Measurements from ENCODE around the gene GMPS. TPM values are rescaled to one million over a fixed set of nuclear protein-coding genes. Genes with fewer than 3 reads are reported as not detected.
"Not testable (repeated sequence)": the region's sequence is repeated elsewhere in the genome, so short reads cannot be mapped to it uniquely, and the experiment has no call there.

GMPS gene
- total RNA-seq, 2 experiments from 2014 or later: 114 to 123 TPM

GRCh38 chr3:155876503-155876902 is 6.1 kb downstream of the GMPS start:
- CTCF ChIA-PET: interaction anchor here (0.5 to 1.2 kb wide), 2 partner anchors 14 to 83 kb away, joined by 3 to 4 read pairs; no protein-coding TSS in a partner anchor
- intact Hi-C loops (cut with micrococcal nuclease): loop anchor here (10.0 kb wide), 1 partner anchor 1752 kb away; the partner anchor contains the start of gene ARHGEF26
- peaks cover 55% of the 10 kb centered on the region for H3K4me1 Mint-ChIP-seq (ENCODE audit: low read depth)

GRCh38 chr3:155880286-155880685 is 9.8 kb downstream of the GMPS start:
- Mint-ChIP-seq H3K4me3 (no peak overlapping the region), H3K9me3 (no peaks in the 10 kb centered on the region), H3K27me3 (ENCODE audit: low read depth) (no peaks in the 10 kb centered on the region), H3K4me1 (ENCODE audit: low read depth) (peaks cover 51% of the 10 kb centered on the region), H3K36me3 (ENCODE audit: low read depth) (no peaks in the 10 kb centered on the region), H3K27ac (no peak overlapping the region)
- intact Hi-C loops (cut with micrococcal nuclease): no loop called here
- no peak for DNase-seq
- CTCF ChIA-PET: no interaction called here

More at GRCh38 chr3:155876503-155876902, 6.1 kb downstream of the GMPS start:
- H3K27ac Mint-ChIP-seq: no peak overlapping the region
- no peaks in the 10 kb centered on the region for H3K9me3 Mint-ChIP-seq
- H3K4me3 Mint-ChIP-seq: no peak overlapping the region
- no peak for DNase-seq
- H3K27me3 Mint-ChIP-seq (ENCODE audit: low read depth): no peaks in the 10 kb centered on the region
- peaks cover 3% of the 10 kb centered on the region for H3K36me3 Mint-ChIP-seq (ENCODE audit: low read depth)

DNA sequence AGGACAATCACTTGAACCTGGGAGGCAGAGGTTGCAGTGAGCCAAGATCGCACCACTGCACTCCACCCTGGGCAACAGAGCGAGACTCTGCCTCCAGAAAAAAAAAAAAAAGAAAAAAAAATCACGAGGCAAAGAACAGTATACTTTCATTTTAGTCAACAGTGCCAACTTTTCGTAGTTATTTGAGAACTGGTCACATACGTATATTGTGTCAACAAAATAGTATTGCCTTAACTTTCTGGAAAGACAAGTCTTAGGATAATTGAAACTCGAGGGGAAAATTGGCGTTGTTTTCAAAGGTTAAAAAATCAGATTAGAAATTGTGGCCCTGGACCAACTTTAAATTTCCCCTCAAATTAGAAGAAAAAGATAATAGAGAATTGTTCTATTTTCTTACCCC is 13.8 kb downstream of the GMPS start:
- CTCF ChIA-PET: interaction anchor here (1.7 kb wide), 1 partner anchor 78 kb away, joined by 10 read pairs; the partner anchor contains the start of gene C3orf33
- H3K36me3 Mint-ChIP-seq (ENCODE audit: low read depth): peaks cover 3% of the 10 kb centered on the region
- intact Hi-C loops (cut with micrococcal nuclease): no loop called here
- no peaks in the 10 kb centered on the region for H3K27me3 Mint-ChIP-seq (ENCODE audit: low read depth)
- H3K9me3 Mint-ChIP-seq: no peaks in the 10 kb centered on the region
- DNase-seq: no peak
- no peak overlapping the region for H3K27ac Mint-ChIP-seq
- peaks cover 51% of the 10 kb centered on the region for H3K4me1 Mint-ChIP-seq (ENCODE audit: low read depth)
- no peak overlapping the region for H3K4me3 Mint-ChIP-seq

- Mint-ChIP-seq H3K27me3 (ENCODE audit: low read depth) (no peaks in the 10 kb centered on the region), H3K4me1 (ENCODE audit: low read depth) (peaks cover 48% of the 10 kb centered on the region), H3K9me3 (no peaks in the 10 kb centered on the region), H3K4me3 (no peak overlapping the region), H3K27ac (no peak overlapping the region), H3K36me3 (ENCODE audit: low read depth) (peaks cover 3% of the 10 kb centered on the region)
- CTCF ChIA-PET: interaction anchor here (1.7 kb wide), 1 partner anchor 79 kb away, joined by 10 read pairs; the partner anchor contains the start of gene C3orf33
- intact Hi-C loops (cut with micrococcal nuclease): no loop called here
- DNase-seq: no peak
Observed at GRCh38 chr3:155885292-155885691, 14.8 kb downstream of the GMPS start.

- H3K27me3 Mint-ChIP-seq (ENCODE audit: low read depth); H3K4me3 Mint-ChIP-seq; intact Hi-C loops (cut with micrococcal nuclease); DNase-seq; H3K27ac Mint-ChIP-seq; H3K36me3 Mint-ChIP-seq (ENCODE audit: low read depth); H3K9me3 Mint-ChIP-seq: not testable (repeated sequence)
- H3K4me1 Mint-ChIP-seq (ENCODE audit: low read depth): peaks cover 48% of the 10 kb centered on the region
- CTCF ChIA-PET: interaction anchor here (1.3 kb wide), 1 partner anchor 52 kb away, joined by 3 read pairs; no protein-coding TSS in a partner anchor
Observed at GRCh38 chr3:155886348-155886747, 15.9 kb downstream of the GMPS start.

GRCh38 chr3:155886915-155887314 is 16.5 kb downstream of the GMPS start:
- no peaks in the 10 kb centered on the region for H3K27me3 Mint-ChIP-seq (ENCODE audit: low read depth)
- no peaks in the 10 kb centered on the region for H3K9me3 Mint-ChIP-seq
- CTCF ChIA-PET: interaction anchor here (1.3 kb wide), 1 partner anchor 51 kb away, joined by 3 read pairs; no protein-coding TSS in a partner anchor
- no peak for DNase-seq
- peaks cover 48% of the 10 kb centered on the region for H3K4me1 Mint-ChIP-seq (ENCODE audit: low read depth)
- H3K4me3 Mint-ChIP-seq: no peak overlapping the region
- H3K27ac Mint-ChIP-seq: peak overlapping the region; percentile 31
- peaks cover 6% of the 10 kb centered on the region for H3K36me3 Mint-ChIP-seq (ENCODE audit: low read depth)
- intact Hi-C loops (cut with micrococcal nuclease): no loop called here

- no peak overlapping the region for H3K27ac Mint-ChIP-seq
- CTCF ChIA-PET: interaction anchor here (1.6 kb wide), 1 partner anchor 84 kb away, joined by 7 read pairs; the partner anchor contains the start of gene C3orf33
Observed at GRCh38 chr3:155889212-155889611, 18.8 kb downstream of the GMPS start.

GRCh38 chr3:155889952-155890351 is 19.5 kb downstream of the GMPS start:
- Mint-ChIP-seq H3K4me1 (ENCODE audit: low read depth) (peaks cover 35% of the 10 kb centered on the region), H3K36me3 (ENCODE audit: low read depth) (peaks cover 17% of the 10 kb centered on the region), H3K9me3 (no peaks in the 10 kb centered on the region), H3K4me3 (no peak overlapping the region), H3K27ac (no peak overlapping the region), H3K27me3 (ENCODE audit: low read depth) (no peaks in the 10 kb centered on the region)
- CTCF ChIA-PET: interaction anchor here (0.7 kb wide), 1 partner anchor 13 kb away, joined by 4 read pairs; no protein-coding TSS in a partner anchor
- intact Hi-C loops (cut with micrococcal nuclease): no loop called here
- no peak for DNase-seq

More at GRCh38 chr3:155889212-155889611, 18.8 kb downstream of the GMPS start:
- H3K4me1 Mint-ChIP-seq (ENCODE audit: low read depth): peaks cover 41% of the 10 kb centered on the region
- intact Hi-C loops (cut with micrococcal nuclease): no loop called here
- no peaks in the 10 kb centered on the region for H3K27me3 Mint-ChIP-seq (ENCODE audit: low read depth)
- no peak for DNase-seq
- H3K4me3 Mint-ChIP-seq: no peak overlapping the region
- no peaks in the 10 kb centered on the region for H3K9me3 Mint-ChIP-seq
- peaks cover 13% of the 10 kb centered on the region for H3K36me3 Mint-ChIP-seq (ENCODE audit: low read depth)

DNA sequence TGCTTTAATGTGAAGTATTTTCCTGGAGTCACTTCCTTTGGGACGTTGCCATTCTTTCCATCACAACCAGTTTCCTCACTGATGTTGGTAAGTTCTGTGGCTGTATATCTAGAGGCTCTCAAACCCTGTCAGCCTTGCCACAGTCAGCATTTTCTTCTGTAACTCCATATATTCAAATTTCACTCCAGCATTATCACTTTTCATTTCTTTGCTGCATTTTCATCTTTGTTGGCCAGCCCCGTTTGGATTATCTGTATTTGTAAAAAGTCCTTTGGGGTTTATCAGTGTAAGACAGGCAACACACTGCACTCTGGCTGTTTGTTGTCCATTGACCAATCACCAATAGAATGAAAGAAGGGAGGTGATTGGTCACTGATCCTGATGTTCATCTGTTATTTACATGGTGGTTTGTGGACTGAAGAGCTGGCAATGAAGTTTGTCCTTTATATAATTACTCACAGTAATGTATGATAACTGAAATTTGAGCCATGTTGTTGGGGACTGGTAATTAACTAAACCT is 20.3 kb downstream of the GMPS start:
- no peak for DNase-seq
- Mint-ChIP-seq H3K27me3 (ENCODE audit: low read depth) (no peaks in the 10 kb centered on the region), H3K9me3 (no peaks in the 10 kb centered on the region), H3K4me3 (no peak overlapping the region), H3K27ac (no peak overlapping the region), H3K36me3 (ENCODE audit: low read depth) (peaks cover 22% of the 10 kb centered on the region), H3K4me1 (ENCODE audit: low read depth) (peaks cover 33% of the 10 kb centered on the region)
- intact Hi-C loops (cut with micrococcal nuclease): no loop called here
- CTCF ChIA-PET: interaction anchor here (0.7 to 1.2 kb wide), 2 partner anchors 13 to 85 kb away, joined by 3 to 4 read pairs; partner anchors contain the start of gene C3orf33

DNA sequence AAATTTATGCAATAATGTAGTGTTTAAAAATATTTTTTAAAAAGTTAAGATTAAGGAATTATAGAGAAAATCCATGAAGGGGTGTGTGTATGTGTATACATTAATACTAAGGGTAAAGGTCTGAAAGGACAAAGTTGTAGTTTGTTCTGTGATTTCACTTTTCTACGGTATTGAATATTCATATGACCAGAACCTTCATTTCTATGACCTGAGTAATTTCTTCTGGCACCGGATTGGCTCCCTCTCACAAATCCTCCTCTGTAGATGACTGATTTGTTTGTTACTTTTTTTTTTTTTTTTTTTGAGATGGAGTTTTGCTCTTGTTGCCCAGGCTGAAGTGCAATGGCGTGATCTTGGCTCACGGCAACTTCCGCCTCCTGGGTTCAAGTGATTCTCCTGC is 20.9 kb downstream of the GMPS start:
- intact Hi-C loops (cut with micrococcal nuclease): no loop called here
- no peak for DNase-seq
- no peaks in the 10 kb centered on the region for H3K9me3 Mint-ChIP-seq
- H3K4me1 Mint-ChIP-seq (ENCODE audit: low read depth): peaks cover 27% of the 10 kb centered on the region
- H3K36me3 Mint-ChIP-seq (ENCODE audit: low read depth): peaks cover 23% of the 10 kb centered on the region
- no peak overlapping the region for H3K4me3 Mint-ChIP-seq
- H3K27ac Mint-ChIP-seq: no peak overlapping the region
- CTCF ChIA-PET: interaction anchor here (1.2 kb wide), 1 partner anchor 86 kb away, joined by 3 read pairs; the partner anchor contains the start of gene C3orf33
- no peaks in the 10 kb centered on the region for H3K27me3 Mint-ChIP-seq (ENCODE audit: low read depth)

DNA sequence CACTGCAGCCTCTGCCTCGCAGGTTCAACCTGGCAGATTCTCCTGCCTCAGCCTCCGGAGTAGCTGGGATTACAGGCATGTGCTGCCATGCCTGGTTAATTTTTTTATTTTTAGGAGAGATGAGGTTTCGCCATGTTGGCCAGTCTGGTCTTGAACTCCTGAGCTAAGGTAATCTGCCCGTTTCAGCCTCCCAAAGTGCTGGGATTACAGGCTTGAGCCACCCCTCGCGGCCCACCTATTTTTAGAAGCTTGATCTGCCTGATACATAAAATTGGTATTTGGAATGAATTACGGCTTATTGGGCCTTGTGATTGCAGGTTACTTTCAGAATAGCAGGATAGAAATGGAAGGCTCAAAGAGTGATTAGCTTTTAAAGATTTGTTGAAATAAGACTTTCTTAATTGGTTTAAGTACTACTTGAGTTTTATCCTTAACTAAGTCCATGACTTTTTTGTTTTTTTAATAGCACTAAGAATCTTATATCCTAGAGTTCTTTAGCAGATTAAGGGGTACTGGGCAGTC is 25.0 kb downstream of the GMPS start:
- Mint-ChIP-seq H3K4me1 (ENCODE audit: low read depth) (peaks cover 6% of the 10 kb centered on the region), H3K4me3 (no peak overlapping the region), H3K36me3 (ENCODE audit: low read depth) (peaks cover 37% of the 10 kb centered on the region), H3K27ac (no peak overlapping the region), H3K9me3 (no peaks in the 10 kb centered on the region), H3K27me3 (ENCODE audit: low read depth) (no peaks in the 10 kb centered on the region)
- intact Hi-C loops (cut with micrococcal nuclease): no loop called here
- CTCF ChIA-PET: interaction anchor here (0.7 to 1.0 kb wide), 2 partner anchors 89 to 90 kb away, joined by 3 read pairs; no protein-coding TSS in a partner anchor
- no peak for DNase-seq

GRCh38 chr3:155906900-155907299 is 36.5 kb downstream of the GMPS start:
- H3K27me3 Mint-ChIP-seq (ENCODE audit: low read depth): no peaks in the 10 kb centered on the region
- H3K4me3 Mint-ChIP-seq: no peak overlapping the region
- no peak overlapping the region for H3K27ac Mint-ChIP-seq
- peaks cover 10% of the 10 kb centered on the region for H3K4me1 Mint-ChIP-seq (ENCODE audit: low read depth)
- DNase-seq: no peak
- H3K36me3 Mint-ChIP-seq (ENCODE audit: low read depth): peaks cover 34% of the 10 kb centered on the region
- CTCF ChIA-PET: no interaction called here
- intact Hi-C loops (cut with micrococcal nuclease): no loop called here
- H3K9me3 Mint-ChIP-seq: no peaks in the 10 kb centered on the region

DNA sequence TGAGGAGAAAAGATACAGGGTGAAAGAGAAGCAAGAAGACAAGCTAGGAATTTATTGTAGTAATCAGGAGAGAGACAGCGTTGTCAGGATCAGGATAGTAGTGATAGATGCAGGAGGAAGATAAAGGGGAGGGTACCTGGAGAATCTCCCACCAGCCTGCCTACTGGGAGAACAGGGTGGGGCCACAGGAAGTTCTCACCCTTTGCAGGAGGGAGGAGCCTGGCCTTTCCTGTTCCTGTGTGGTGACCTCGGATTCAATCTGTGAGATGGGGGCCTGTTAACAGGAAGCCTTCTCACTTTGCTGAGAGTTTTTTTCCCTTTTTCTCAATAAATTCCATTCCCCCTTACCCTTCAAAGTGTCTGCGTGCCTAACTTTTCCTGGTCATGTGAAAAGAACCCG is 37.6 kb downstream of the GMPS start:
- no peak overlapping the region for H3K4me3 Mint-ChIP-seq
- peaks cover 10% of the 10 kb centered on the region for H3K4me1 Mint-ChIP-seq (ENCODE audit: low read depth)
- DNase-seq: peak; percentile 17
- peaks cover 38% of the 10 kb centered on the region for H3K36me3 Mint-ChIP-seq (ENCODE audit: low read depth)
- H3K9me3 Mint-ChIP-seq: no peaks in the 10 kb centered on the region
- intact Hi-C loops (cut with micrococcal nuclease): no loop called here
- H3K27me3 Mint-ChIP-seq (ENCODE audit: low read depth): no peaks in the 10 kb centered on the region
- CTCF ChIA-PET: no interaction called here
- no peak overlapping the region for H3K27ac Mint-ChIP-seq

Measured in activated naive CD4-positive, alpha-beta T cell treated with anti-CD3 and anti-CD28 coated beads for 36 hours (primary cell).